Right hindlimb (tissue), 1 donor: Measurements from ENCODE around the gene UNC13A.

Experiments used
- DNase-seq: peaks from one replicate; pipeline ENCODE4 v3.0.0-alpha.2; 2018

UNC13A gene

GRCh38 chr19:17703824-17704463 lies 15.8 kb upstream of the UNC13A start:
- no peak for DNase-seq

DNA sequence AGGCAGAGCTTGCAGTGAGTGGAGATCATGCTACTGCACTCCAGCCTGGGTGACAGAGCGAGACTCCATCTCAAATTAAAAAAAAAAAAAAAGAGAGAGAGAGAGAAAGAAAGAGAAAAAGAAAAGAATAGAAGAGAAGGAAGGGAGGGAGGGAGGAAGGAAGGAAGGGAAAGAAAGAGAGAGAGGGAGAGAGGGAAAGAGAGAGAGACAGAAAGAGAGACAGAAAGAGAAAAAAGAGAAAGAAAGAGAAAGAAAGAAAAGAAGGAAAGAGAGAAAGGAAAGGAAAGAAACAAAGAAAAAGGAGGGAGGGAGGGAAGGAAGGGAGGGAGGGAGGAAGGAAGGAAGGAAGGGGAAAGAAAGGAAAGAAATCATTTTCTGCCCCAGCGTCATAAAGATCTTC lies 7.0 kb upstream of the UNC13A start:
- no peak for DNase-seq

- no peak for DNase-seq
These were observed 4.4 kb upstream of the UNC13A start for GRCh38 chr19:17692566-17692965.

GRCh38 chr19:17688853-17689595 lies 870 bp upstream of the UNC13A start:
- no peak for DNase-seq

GRCh38 chr19:17687141-17687856 lies 855 bp downstream of the UNC13A start:
- DNase-seq: no peak

- DNase-seq: peak; percentile 39
These were observed 1.5 kb downstream of the UNC13A start for GRCh38 chr19:17686592-17687024.

DNA sequence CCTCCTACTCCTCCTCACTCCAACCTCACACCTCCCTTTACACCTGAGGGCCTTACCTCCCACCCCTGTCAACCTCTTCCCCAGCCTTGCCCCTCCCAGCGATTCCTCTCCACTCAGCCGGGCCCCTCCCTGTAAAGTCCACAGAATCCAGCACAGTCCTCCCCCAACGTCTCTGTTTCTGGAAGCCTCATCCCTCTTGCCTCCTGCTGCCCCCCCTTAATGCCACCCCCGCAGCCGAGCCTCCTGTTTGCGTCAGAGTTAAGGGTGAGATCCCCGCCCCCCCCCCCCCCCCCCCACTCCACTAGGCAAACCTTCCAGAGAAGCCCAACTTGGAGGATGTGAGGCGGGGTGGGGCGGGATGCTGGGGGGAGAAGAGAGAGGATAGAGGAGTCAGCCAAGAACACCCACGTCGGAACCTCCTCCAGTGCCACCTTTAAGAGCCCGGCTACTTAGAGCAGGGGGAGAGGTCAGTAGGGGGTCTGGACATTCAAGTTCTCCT lies 2.1 kb downstream of the UNC13A start:
- DNase-seq: no peak

DNA sequence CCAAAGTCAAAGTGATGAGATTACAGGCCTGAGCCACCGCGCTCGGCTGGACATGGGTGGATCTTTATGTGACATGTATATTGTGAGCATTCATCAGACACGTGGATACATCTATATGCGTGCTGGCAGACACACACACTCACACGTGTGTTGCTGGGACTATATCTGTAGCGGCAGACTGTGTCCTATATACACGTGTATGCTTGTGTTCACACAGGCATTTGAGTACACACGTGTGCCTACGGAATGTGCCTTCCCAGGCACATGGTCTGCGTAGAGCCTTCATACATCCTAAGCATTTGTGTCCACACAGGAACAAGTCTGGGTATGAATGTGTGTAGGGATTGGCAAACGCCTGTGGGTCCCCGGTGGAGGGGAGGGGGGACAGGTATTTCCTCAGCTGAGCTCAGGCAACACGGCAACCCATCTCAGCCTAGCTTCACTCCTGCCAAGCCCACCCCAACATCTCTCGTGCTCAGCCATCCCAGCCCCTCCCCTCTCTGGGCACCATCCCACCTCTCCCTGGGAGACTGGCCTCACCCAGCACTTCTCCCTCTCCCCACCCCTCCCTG lies 2.6 kb downstream of the UNC13A start:
- DNase-seq: no peak

- no peak for DNase-seq
These were observed 3.9 kb downstream of the UNC13A start for GRCh38 chr19:17684256-17684655.

- no peak for DNase-seq
These were observed 5.1 kb downstream of the UNC13A start for GRCh38 chr19:17683078-17683477.

DNA sequence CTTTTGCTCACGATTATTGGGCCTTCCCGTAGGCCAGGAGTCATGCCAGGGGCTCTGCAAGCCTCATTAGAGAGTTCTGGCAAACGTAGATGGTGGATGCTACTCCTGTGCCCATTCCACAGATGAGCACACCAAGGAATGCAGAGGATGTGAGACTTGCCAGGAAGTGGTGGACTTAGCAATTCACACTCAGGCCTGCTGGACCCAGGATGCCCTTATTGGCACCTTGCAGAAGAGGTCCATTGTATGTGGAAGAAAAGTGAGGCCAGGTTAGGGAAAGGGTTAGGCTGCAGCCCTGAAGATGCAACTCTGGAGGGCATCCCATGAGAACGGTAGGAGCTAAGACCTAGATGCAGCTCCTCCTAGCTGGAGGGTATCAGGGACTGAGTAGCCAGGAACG lies 5.9 kb downstream of the UNC13A start:
- no peak for DNase-seq

GRCh38 chr19:17681505-17682125 lies 6.5 kb downstream of the UNC13A start:
- DNase-seq: no peak

DNA sequence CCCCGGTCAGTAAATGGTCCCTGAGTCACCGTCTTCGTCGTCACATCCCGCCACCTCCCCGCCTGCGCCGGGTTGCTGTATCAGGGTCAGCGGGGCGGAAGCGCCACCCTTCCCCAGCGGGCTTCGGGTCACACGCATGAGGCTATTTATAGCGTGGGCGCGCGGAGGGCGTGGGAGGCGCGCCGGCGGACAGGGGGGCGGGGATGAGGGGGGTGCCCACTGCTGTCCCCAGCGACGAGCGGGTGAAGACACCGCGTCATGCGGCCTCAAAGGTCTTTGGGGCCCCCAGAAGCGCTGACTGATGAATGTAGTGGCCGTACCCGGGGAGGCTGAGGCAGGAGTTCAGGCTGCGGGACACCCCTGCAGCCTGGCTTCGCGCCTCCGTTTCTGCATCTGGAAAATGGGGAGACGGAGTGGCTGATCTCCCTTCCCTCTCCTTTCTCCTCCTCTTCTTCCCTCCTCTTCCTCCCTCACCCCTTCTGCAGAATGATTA lies 7.9 kb downstream of the UNC13A start:
- peak; percentile 60 for DNase-seq

- DNase-seq: no peak
These were observed 8.5 kb downstream of the UNC13A start for GRCh38 chr19:17679526-17680229.

GRCh38 chr19:17678836-17679235 lies 9.3 kb downstream of the UNC13A start:
- no peak for DNase-seq

- no peak for DNase-seq
These were observed 11.2 kb downstream of the UNC13A start for GRCh38 chr19:17677002-17677401.

DNA sequence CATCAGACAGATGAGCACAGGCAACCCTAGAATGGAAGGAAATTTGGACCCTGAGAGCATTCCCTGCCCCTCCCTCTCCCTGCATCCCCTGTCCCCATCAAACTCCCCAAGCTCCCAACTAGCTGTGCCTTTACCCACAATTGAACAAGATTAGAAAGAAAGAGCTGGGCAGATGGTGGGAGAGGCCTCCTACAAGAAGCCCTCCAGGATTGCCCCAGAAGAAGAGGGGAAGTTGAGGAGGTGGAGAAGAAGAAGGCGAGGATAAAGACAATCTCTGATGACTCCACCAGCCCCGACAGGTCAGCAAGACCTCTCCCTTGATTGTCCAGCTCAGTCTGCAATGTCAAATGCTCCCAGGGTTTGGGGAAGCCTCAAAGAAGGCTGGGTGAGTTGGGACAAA lies 11.9 kb downstream of the UNC13A start:
- DNase-seq: no peak

DNA sequence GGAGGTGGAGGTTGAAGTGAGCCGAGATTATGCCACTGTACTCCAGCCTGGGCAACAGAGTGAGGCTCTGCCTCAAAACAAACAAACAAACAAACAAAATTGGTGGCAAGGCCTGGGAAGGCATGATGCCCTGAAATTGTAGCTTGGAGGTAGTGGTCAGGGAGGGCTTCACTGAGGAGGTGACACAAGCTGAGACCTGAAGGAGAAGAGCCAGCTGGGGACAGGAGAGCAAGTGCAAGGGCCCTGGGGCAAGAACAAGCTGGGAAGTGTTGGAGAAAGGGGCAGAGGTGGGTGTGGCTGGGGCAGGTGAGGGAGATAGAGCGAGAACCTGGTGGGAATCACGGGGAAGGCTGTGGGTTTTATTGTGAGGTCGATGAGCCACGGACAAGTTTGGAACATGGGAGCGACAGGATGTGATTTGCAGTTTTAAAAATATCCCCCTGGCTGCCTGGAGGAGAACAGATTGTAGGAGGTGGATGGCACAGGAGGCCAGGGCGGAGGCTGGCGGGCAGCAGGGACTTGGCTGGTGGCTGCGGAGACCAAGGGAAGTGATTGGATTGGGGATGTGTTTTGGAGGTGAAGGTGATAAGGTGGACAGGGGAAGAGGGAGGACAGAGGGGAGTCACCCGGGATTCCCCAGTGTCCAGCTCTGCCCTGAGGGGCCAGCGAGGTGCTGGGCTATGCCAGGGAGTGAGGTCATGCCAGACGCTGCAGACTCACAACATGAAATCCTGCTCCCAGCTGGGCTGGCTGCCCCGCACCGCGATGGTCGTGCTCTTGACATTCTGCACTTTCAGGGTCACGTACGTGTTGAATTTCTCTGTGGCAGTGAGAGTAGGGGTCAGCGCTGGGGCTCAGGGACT lies 14.0 kb downstream of the UNC13A start:
- DNase-seq: no peak

DNA sequence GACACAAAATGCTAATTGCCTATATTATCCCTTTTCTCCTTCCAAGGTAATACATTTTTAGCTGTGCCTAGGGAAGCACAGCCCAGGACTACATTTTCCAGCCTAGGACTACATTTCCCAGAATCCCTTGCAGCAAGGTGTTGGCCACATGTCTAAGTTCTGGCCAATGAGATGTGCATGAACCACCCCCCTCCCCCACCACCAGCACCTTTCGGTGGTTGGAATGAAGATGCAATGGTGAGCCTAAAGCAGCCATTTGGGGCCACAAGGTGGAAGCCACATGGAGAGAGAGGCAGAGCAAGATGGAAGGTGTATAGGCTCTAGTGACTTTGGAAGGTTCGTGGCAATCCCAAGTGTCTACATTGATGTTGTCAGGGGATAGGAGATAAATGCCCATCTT lies 16.2 kb downstream of the UNC13A start:
- no peak for DNase-seq

- no peak for DNase-seq
These were observed 18.7 kb downstream of the UNC13A start for GRCh38 chr19:17669419-17669818.

DNA sequence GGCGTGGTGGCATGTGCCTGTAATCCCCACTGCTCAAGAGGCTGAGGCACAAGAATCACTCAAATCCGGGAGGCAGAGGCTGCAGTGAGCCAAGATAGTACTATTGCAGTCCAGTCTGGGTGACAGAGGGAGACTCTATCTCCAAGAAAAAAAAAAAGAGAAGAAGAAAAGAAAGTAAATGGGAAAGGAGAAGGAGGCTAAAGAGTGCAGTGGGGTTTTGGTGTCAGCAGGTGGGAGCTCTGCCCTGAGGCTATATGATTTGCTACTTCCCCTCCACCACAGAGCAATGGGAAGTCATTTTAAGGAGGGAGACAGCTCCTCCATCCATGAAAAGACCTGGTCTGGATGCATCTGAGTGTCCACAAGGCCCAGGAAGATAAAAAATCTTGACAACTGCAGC lies 23.1 kb downstream of the UNC13A start:
- no peak for DNase-seq
